Kidney (tissue), 14 donors: ENCODE data around the gene ARHGAP26. TPM values are rescaled to one million over a fixed set of nuclear protein-coding genes. Genes with fewer than 3 reads are reported as not detected.

Experiments
- DNase-seq, 5 donors: peaks; one replicate each; pipeline ENCODE4 v3.0.0-alpha.2; 2013 to 2020
- FAIRE-seq: peaks from 2 replicates; lab custom pipeline; 2012; peaks lifted over from hg19 to GRCh38; lab: Jason Lieb, UNC
- H3K27ac ChIP-seq, 2 donors: one replicate each; pipeline ENCODE4 v1.7.0; 2013; ENCODE audit warnings: low read depth in 2 of 2, low read length in 2 of 2, inconsistent platforms in 1 of 2
- H3K27me3 ChIP-seq: one replicate; pipeline ENCODE4 v1.7.1; 2013; ENCODE audit warnings: low read length, inconsistent platforms; ENCODE audit not compliant: control insufficient read depth, insufficient read depth
- H3K36me3 ChIP-seq, 3 donors: one replicate each; pipeline versions ENCODE4 v1.7.0 to v1.7.1; 2013; ENCODE audit warnings: low read length in 3 of 3, control low read depth in 1 of 3, inconsistent platforms in 1 of 3; ENCODE audit not compliant: insufficient read depth in 3 of 3, control insufficient read depth in 2 of 3
- H3K4me1 ChIP-seq, 3 donors: one replicate each; pipeline versions ENCODE4 v1.7.0 to v1.7.1; 2013; ENCODE audit warnings: low read length in 3 of 3, inconsistent platforms in 1 of 3, low read depth in 1 of 3; ENCODE audit not compliant: control insufficient read depth in 2 of 3, insufficient read depth in 2 of 3
- H3K4me3 ChIP-seq, 3 donors: one replicate each; pipeline versions ENCODE4 v1.7.0 to v1.8.1; 2013; ENCODE audit warnings: low read length in 3 of 3, control low read depth in 1 of 3, inconsistent platforms in 1 of 3
- H3K9ac ChIP-seq, 3 donors: one replicate each; pipeline versions ENCODE4 v1.7.0 to v1.7.1; 2013; ENCODE audit warnings: low read length in 3 of 3, control low read depth in 1 of 3, inconsistent platforms in 1 of 3
- H3K9me3 ChIP-seq, 3 donors: one replicate each; pipeline versions ENCODE4 v1.7.0 to v1.7.1; 2013; ENCODE audit warnings: low read length in 3 of 3, control low read depth in 1 of 3, inconsistent platforms in 1 of 3; ENCODE audit not compliant: control insufficient read depth in 2 of 3, insufficient read depth in 1 of 3
- CTCF ChIP-seq: IDR thresholded peaks from 3 replicates; pipeline ENCODE4 v1.5.1; 2012; ENCODE audit warnings: mild to moderate bottlenecking, moderate library complexity, borderline replicate concordance; ENCODE audit not compliant: insufficient read depth; ENCODE audit errors: extremely low read depth
- intact Hi-C: fragments of 100-400 bp; cut with DNase I; formaldehyde crosslinking; loops from one replicate; pipeline ENCODE4 v1.11.1; 2022
- polyA plus RNA-seq: library from polyadenylated mRNA; stranded (reverse); fragments of 350-450 nt; fragmentation: Illumina TruSeq; extraction: RNeasy Lipid Tissue Mini Kit (QIAGEN cat#74804); gene quantifications from one replicate; pipeline ENCODE4 v1.2.3, GENCODE V29; 2014; ENCODE audit warnings: low read depth, low replicate concordance; ENCODE audit not compliant: insufficient read depth
- total RNA-seq: library from RNA; stranded (reverse); fragmentation: NEBNext Ultra II Directional; extraction: Animal tissue kit (Norgen Biotek cat#: 25700); gene quantifications from one replicate; pipeline ENCODE4 v1.2.1, GENCODE V29; 2021
- donor health status: control.
- donor health status: control.
- donor health status: control.
- donor health status: control.
- donor health status: control.
- donor health status: DM: yes; HTN: yes; CAD: no.
- donor health status: Normal renal cell carcinoma (clear cell type).

Gene ARHGAP26
- total and polyA plus RNA-seq, 2 donors from 2014 or later: 2.5 to 85.7 TPM

GRCh38 chr5:143065185-143065965 is 295.2 kb downstream of the ARHGAP26 start:
- Histone ChIP-seq H3K9me3 (no peaks in the 10 kb centered on the region), H3K4me3 (peak overlapping the region in 1 of 3 donors; percentile 21), H3K9ac (no peak overlapping the region), H3K4me1 (peaks cover 0 to 13% (median 11%) of the 10 kb centered on the region in 3 donors), H3K27me3 (no peaks in the 10 kb centered on the region), H3K36me3 (no peaks in the 10 kb centered on the region), H3K27ac (peak overlapping the region in 1 of 2 donors; percentile 51)
- FAIRE-seq (no peak), DNase-seq (no peak)
- no peak for TF ChIP-seq CTCF
- intact Hi-C loops: no loop called here

GRCh38 chr5:143065996-143066522 is 295.9 kb downstream of the ARHGAP26 start:
- intact Hi-C loops: no loop called here
- Histone ChIP-seq H3K36me3 (no peaks in the 10 kb centered on the region), H3K27me3 (no peaks in the 10 kb centered on the region), H3K9ac (no peak overlapping the region), H3K9me3 (peaks cover 0 to 3% (median 0%) of the 10 kb centered on the region in 3 donors), H3K4me1 (peaks cover 0 to 13% (median 11%) of the 10 kb centered on the region in 3 donors), H3K4me3 (no peak overlapping the region), H3K27ac (no peak overlapping the region)
- TF ChIP-seq CTCF: no peak
- FAIRE-seq: no peak
- no peak for DNase-seq

- H3K4me3 ChIP-seq: no peak overlapping the region
- no peaks in the 10 kb centered on the region for H3K27me3 ChIP-seq
- no peak for TF ChIP-seq CTCF
- peaks cover 0 to 13% (median 11%) of the 10 kb centered on the region in 3 donors for H3K4me1 ChIP-seq
- DNase-seq (peak in 3 of 5 donors; percentile 16 to 57 (median 43)), FAIRE-seq (no peak)
- peaks cover 0 to 6% (median 0%) of the 10 kb centered on the region in 3 donors for H3K9me3 ChIP-seq
- no peak overlapping the region for H3K9ac ChIP-seq
- no peak overlapping the region for H3K27ac ChIP-seq
- intact Hi-C loops: no loop called here
- no peaks in the 10 kb centered on the region for H3K36me3 ChIP-seq
Measured at GRCh38 chr5:143066556-143067281, 296.5 kb downstream of the ARHGAP26 start.
